HG03025 (cell line): ENCODE data around the gene SMYD3.

Experiments used
- ATAC-seq: cut with Tn5 transposase; IDR thresholded peaks from one replicate; pipeline ENCODE4 v1.9.1; 2021; ENCODE audit warnings: mild to moderate bottlenecking, moderate library complexity; ENCODE audit not compliant: unreplicated experiment, low FRiP score

Gene SMYD3

DNA sequence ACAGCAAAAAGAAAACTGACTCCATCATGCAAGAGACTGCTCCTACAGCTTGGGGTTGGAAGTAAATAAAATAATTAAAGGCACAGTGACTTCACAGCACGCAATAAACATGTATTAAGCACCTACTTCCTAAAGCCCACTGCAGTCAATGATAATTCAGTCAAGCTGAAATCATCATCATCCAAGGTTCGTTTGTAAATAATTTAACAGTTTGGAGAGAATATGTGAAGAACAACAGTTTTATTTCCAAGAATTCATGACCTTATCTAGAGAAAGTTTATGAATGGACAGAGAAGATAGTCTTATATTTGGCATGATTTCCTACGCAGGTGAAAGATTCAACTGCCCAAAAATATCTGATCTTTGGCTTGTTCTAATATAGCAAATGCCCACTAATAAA, 86.8 kb downstream of the SMYD3 start:
- no peak for ATAC-seq

DNA sequence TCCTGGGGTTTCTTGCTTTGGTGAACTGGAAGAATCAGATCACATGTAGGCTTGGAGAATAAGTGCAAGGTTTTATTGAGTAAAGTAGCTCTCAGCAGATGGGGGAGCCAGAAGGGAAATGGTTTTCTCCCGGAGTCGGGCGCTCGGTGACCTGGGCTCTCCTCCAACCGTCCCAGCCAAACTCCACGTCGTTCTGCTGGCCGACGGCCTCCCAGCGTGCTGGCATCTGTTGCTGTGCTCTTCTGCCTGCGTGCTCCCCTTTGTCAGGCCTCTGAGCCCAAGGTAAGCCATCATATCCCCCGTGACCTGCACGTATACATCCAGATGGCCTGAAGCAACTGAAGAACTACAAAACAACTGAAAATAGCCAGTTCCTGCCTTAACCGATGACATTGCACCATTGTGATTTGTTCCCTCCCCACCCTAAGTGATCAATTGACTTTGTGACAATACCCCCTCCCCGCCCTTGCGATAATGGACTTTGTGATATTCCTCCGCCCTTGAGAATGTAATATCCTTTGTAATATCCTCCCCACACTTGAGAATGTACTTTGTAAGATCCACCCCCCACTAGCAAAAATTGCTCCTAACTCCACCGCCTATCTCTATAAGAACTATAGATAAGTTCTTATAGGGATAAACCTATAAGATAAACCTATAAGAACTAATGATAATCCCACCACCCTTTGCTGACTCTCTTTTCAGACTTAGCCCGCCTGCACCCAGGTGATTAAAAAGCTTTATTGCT, 88.3 kb downstream of the SMYD3 start:
- no peak for ATAC-seq

DNA sequence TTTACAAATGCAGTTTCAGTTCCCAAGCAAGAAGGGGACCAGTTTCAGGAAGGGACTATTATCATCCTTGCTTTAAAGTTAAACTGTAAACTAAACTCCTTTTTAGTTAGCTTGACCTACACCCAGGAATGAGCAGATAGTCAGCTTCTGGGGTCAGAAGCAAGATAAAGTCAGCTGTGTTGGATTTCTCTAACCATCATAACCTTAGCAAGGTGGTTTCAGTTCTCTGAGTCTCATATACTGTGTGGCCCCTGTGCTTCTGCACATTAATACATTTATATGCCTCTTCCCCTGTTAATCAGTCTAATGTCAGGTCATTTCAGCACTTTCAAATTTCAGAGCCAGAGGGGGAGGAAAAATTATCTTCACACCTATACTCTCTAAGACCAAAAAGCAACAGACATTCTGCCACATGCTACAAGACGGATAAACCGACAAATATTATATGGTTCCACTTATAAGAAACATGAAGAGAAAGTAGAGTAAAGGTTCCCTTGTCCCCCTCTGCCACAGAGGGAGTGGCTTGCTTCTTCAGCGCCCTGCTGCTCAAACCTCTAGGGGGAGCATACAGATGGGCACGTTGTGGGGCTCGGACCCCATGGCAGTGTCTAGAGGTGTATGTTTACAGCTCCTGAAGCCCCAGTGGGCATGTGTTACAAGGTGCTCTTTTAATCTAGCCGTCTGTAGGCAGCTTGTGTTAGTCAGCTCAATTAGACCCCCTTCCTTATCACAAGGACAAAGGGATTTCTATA, 89.1 kb downstream of the SMYD3 start:
- ATAC-seq: no peak

DNA sequence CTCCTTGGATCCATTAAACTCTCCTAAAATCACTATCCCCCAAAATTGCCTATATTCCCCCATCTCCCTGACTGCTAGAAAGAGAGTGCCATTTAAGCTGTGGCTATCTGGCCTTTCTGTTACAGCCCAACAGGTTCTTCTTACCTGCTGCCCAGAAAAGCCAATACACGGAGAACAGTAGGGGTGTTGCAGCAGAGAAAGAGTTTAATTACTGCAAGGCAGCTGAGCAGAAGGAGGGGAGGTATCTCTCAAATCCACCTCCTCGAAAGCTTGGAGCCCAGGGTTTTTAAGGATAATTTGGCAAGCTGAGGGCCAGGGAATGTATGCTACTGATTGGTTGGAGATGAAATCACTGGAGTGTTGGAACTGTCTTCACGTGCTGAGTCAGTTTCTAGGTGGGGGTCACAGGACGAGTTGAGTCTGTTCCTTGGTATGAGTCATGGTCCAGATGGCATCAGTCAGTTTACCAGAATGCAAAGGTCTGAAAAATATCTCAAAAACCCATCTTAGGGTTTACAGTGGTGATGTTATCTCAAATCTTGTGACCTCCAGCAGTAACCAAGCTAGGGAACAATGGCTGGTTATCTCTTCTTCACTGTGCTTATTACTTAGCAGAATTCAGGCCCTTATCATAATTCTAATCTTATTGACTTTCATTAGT, 89.8 kb downstream of the SMYD3 start:
- no peak for ATAC-seq

GRCh38 chr1:246416261-246416660, 90.8 kb downstream of the SMYD3 start:
- no peak for ATAC-seq

DNA sequence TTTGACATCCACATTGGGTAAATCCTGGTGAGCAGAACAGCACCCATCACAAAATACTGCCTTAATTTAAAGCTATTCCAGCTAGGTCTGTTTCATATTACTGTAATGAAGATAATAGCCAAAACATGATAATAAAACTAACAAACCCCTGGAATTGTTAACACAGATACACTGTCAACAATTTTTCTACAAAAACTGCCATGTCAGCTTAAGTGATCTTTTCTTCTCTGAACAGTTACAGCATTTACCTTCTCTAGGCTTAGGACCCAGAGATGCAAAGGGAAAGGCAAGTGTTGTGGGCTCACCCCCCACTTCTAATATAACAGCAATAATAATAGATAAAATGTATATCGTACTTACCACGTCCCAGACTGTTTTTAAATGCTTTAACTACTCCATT, 92.1 kb downstream of the SMYD3 start:
- ATAC-seq: no peak

DNA sequence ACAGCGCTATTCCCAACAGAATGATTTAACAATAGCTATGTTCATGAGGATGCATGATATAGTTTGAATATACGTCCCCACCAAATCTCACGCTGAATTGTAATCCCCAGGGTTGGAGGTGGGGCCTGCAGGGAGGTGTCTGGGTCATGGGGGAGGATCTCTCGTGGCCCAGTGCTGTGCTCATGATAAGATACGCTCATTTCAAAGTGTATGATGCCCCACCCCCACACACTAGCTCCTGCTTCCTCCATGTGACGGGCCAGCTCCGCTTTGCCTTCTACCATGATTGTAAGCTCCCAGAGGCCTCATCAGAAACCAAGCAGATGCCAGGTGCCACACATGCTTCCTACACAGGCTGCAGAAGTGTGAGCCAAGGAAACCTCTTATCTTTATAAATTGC, 93.6 kb downstream of the SMYD3 start:
- ATAC-seq: no peak

DNA sequence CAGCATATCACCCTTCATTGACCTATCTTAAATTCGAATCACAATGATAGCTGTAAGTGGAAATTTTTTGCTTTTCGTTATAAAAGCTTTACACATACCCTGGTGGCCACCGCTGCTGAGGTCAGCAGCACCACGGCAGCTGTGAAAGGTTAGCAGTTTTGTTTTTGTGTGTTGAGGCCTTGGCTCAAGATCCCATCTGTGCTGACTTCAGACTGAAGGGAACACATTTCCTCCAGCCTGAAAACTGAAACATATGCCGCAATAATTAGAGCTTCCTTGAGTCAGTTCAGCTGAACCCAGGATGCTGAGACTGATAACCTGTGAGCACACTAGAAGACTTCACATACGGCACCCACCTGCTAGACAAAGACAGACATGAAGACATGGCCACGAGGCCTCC, 103.0 kb downstream of the SMYD3 start:
- no peak for ATAC-seq

DNA sequence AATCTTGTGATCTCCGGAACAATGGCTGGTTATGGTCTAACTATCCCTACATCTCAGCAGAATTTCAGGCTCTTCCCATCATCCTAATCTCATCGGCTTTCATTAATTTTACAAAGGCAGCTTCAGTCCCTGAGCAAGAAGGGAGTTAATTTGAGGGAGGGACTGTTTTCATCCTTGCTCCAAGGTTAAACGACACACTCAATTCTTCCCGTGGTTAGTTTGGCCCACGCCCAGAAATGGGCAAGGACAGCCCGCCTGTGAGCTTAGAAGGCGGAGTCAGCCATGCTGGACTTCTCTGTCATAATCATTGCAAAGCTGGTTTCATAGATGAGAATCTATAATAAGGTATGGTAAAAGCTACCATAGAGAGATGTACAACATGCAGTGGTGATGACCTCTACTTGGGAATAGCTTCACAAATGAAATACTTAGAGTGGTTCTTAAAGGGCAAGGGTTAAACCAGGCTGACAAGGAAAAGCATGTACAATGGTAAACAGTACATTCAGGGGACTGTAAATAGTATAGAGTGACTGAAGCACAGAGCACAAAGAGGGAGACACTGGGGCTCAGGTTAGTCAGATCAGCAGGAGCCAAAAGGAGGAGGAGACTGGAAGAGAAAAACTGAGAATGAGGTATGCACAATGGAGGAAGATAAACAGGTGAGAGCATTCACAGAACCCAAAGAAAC, 108.8 kb downstream of the SMYD3 start:
- ATAC-seq: no peak

GRCh38 chr1:246397046-246397445, 110.0 kb downstream of the SMYD3 start:
- no peak for ATAC-seq

DNA sequence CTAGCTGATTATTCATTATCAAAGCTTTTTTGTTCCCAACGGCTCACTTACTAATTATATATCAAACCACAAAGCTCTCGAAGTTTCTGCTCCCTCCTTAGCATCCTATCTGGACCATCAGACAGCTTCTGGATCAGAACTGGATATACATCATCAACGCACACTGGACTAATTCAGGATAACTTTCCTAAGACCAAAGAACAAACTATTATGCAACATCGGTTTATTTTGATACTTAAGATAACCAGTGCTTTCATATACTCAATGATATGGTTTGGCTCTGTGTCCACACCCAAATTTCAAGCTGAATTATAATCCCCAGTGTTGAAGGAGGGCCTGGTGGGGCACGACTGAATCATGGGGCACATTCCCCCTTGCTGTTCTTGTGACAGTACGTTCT, 110.8 kb downstream of the SMYD3 start:
- no peak for ATAC-seq

DNA sequence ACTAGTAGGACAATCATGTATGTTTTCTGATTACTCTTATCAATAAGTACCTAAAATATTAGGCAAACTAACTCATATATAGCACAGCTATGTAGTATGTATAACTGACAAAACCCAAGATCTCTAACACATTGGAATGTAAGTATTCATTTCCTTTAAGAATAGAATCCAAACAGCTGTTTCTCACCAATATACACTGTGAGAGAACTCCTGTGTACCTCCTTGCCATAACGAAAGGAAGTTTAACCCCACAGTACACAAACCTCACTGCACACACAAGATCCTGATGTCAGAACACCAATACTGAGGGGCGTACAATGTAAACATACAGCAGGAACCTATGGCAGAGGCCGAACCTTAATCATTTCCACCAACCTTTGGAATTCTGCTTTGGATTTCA, 113.0 kb downstream of the SMYD3 start:
- ATAC-seq: no peak

DNA sequence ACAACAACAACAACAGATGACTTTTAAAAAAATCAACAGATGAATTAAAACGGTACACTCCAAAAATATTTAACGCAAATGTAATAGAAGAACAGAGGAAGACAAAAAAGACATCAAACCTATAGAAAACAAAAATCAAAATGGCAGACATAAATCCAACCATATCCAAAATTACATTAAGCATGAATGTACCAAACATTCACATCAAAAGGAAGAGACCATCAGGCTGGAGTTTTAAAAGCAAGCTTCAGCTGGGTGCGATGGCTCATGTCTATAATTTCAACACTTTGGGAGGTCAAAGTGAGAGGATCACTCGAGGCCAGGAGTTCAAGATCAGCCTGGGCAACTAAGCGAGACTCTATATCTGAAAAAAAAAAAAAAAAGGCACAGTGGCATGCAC, 116.2 kb downstream of the SMYD3 start:
- ATAC-seq: no peak

DNA sequence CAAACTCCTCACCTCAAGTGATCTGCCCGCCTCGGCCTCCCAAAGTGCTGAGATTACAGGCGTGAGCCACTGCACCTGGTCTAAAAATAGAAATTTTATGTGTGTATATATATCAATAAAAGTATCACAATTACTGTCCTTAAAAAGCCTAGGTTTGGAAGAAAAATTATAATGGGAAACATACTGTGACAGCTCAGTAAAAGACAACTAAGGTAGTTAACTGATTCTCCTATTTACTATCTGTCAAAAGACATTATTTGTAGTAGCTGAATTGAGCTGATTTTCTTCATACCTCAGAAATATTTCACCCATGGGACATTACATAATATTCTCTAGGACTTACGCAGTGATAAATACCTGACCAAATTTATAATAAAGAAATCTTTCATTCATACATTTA, 122.5 kb downstream of the SMYD3 start:
- no peak for ATAC-seq

DNA sequence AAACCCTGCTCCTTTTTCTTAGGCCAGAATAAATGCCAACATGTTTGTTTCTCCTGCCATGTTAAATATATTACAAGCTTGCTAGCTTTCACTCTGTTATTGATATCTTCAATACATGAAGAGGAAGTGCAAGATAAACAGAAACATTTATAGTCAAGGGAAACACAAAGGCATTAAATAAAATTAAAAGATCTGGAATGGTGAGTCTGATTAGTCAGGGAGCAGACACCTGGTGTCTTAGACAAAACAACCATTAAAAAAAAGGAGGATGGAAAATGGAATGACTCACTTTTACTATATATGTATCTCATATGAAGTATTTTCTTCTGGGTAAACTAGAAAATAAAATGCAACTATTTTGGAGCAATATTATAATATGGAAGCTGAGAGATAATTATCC, 123.3 kb downstream of the SMYD3 start:
- no peak for ATAC-seq

GRCh38 chr1:246383239-246383589, 123.9 kb downstream of the SMYD3 start:
- ATAC-seq: no peak

DNA sequence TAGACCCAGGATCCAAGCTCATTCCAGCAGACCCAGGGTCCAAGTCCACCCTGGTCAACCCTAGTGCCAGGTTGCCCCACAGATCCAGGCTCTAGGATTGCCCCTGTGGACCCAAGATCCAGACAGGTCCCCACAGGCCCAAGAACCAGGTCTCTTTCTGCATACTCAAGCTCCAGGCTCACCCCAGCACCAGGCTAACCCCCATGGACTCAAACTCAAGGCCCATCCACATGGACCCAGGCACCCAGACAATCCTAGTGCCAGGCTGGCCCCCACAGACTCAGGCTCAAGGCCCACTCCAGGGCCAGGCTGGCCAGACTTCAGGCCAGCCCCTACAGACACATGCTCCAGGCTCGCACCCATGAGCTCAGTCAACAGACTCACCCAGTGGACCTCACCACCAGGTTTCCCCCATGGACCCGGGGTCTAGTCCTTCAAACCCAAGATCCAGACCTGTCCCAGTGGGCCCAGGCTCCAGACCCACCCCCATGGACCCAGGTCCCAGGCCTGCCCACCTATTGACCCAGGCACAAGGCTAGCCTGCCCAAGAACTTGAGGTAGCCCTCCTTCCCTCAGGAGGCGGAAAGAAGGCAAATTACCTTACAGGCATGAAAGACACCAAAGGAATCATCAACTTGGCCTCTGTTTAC, 124.4 kb downstream of the SMYD3 start:
- ATAC-seq: no peak

- ATAC-seq: no peak
Observed at GRCh38 chr1:246381452-246381851, 125.6 kb downstream of the SMYD3 start.

DNA sequence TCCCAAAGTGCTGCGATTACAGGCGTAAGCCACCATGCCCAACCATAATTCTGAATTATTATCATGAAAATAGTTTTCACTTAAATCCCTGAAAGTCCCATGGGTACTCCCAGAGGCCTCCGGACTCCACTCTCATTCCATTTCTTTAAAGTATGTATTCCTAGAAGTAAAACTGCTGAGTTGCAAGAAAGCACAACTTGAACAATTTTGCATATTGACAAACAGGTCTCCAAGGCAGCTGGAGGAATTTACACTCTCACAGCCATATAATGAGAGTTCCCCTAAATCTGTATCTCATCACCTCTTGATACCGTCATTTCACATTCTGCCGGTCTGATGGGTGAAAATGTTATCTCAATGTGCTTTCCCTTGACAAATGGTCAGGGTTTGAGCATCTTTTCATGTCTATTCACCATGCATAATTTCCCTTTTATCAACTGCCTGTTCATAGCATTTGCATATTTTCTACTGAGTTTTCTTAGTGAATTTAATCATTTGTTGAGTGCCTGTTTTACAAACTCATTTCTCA, 129.4 kb downstream of the SMYD3 start:
- ATAC-seq: no peak

- ATAC-seq: no peak
Observed at GRCh38 chr1:246373828-246374569, 133.1 kb downstream of the SMYD3 start.
